SK-N-MC (cell line): ENCODE measurements around the gene SPDYE3.
"Not testable (repeated sequence)": the region's sequence is repeated elsewhere in the genome, so short reads cannot be mapped to it uniquely, and the experiment has no call there.

Source experiments
- DNase-seq: peaks from one replicate; pipeline ENCODE4 v3.0.0-alpha.2; 2011; ENCODE audit warnings: low read depth, low spot score
- H3K27ac ChIP-seq: fragments of 200-600 bp; sonication (generic); 2 replicates; pipeline ENCODE4 v1.5.1; 2016; ENCODE audit warnings: mixed run types
- H3K36me3 ChIP-seq: fragments of 200-600 bp; sonication (generic); 2 replicates; pipeline ENCODE4 v1.6.1; 2017; ENCODE audit warnings: antibody characterized with exemption, low read length, mixed read lengths; ENCODE audit not compliant: insufficient read depth
- H3K4me3 ChIP-seq: fragments of 200-600 bp; sonication (generic); 2 replicates; pipeline ENCODE4 v1.5.1; 2016
- H3K9ac ChIP-seq: fragments of 200-600 bp; sonication (generic); 2 replicates; pipeline ENCODE4 v1.8.0; 2017; ENCODE audit warnings: mixed run types, mixed read lengths; ENCODE audit not compliant: insufficient read length
- H3K9me3 ChIP-seq: fragments of 200-600 bp; sonication (generic); 2 replicates; pipeline ENCODE4 v1.6.1; 2017; ENCODE audit warnings: low read depth, mild to moderate bottlenecking, antibody characterized with exemption, low read length, moderate library complexity, mixed read lengths
- EZH2 ChIP-seq: fragments of 200-600 bp; sonication (generic); IDR thresholded peaks from one replicate; pipeline ENCODE4 v1.6.1; 2017; ENCODE audit warnings: antibody characterized with exemption
- FOXP2 ChIP-seq: optimal IDR thresholded peaks from 2 replicates; pipeline ENCODE3; 2011; ENCODE audit warnings: mild to moderate bottlenecking, moderate library complexity; ENCODE audit not compliant: insufficient read depth; ENCODE audit errors: extremely low read length, control extremely low read depth
- POLR2AphosphoS5 ChIP-seq: IDR thresholded peaks from 2 replicates; pipeline ENCODE4 v1.6.1; 2012; ENCODE audit warnings: mild to moderate bottlenecking, low read depth, low read length, borderline replicate concordance

The SPDYE3 gene

DNA sequence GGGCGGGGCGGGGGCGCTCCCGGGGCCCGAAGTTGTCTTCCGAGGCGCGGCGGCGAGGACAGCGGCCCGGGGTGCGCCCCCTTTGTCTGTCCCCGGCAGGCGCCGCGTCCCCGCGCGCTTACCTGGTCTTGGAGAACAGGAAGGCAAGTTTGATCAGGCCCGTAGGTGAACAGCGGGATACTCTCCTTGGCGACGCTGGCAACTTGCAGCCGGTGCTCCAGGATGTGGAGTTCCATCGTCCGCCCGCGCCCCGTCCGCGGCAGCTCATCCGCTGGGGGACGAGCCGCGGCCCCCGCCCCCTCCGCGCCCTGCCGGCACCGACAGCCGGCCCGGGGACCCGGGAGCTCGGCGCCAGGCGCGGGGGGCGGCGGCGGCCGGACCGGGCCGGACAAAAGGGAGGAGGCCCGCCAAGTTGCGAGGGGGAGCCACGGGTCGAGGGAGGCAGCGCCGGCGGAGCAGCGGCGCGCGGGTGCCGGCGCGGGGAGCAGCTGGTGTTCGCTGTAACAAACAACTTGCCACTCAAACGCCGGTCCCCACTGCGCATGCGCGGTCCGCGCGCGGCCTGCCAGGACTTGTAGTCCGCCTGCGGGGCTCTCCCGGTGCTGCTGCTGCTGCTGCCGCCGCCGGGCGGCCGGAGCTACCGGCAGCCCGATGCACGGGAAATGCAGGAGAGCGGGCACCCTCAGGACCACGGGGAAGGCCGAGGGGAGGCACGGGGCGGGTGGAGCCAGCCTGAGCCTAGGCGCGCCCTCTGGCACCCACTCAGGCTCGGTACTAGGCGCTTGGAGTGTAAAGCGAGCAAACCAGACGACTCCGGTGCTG is 35.6 kb upstream of the SPDYE3 start:
- peak; percentile 55; the same call in 1 of the 2 replicates for TF ChIP-seq POLR2AphosphoS5
- no peak for TF ChIP-seq FOXP2
- DNase-seq, result peak; percentile 57
- Histone ChIP-seq H3K4me3 (peak overlapping the region; percentile 80), H3K9ac (peak overlapping the region; percentile 51), H3K27ac (no peak overlapping the region), H3K36me3 (no peaks in the 10 kb centered on the region), H3K9me3 (no peaks in the 10 kb centered on the region)

DNA sequence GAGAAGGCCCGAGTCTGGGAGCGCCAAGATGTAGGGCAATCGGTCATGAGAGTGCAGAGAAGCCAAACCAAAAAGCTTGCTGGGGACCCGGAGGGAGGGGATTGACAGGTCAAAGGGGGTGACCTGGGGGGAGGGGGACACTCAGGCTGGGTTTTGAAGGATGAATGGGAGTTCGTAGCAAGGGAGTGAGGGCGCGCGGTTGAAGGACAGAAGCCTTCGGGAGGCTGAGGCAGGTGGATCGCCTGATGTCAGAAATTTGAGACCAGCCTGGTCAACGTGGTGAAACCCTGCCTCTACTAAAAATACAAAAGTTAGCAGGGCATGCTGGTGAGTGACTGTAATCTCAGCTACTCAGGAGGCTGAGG is 35.0 kb upstream of the SPDYE3 start:
- Histone ChIP-seq H3K9ac (peak overlapping the region; percentile 51), H3K4me3 (peak overlapping the region; percentile 80)
- not testable (repeated sequence) for H3K9me3 ChIP-seq, DNase-seq, H3K36me3 ChIP-seq, H3K27ac ChIP-seq

DNA sequence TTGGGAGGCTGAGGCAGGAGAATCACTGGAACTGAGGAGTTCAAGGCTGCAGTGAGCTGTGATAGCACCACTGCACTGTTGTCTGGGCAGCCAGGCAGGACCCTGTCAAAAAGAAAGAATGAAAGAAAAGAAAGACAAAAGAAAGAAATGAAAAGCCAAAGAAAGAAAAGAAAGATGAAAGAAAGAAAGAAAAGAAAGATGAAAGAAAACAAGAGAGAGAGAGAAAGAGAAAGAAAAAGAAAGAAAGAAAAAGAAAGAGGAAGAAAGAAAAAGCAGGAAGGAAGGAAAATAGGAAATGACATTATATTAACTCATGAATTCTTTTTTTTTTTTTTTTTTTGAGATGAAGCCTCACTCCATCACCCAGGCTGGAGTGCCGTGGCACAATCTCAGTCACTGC is 32.4 kb upstream of the SPDYE3 start:
- TF ChIP-seq EZH2, result no peak
- TF ChIP-seq POLR2AphosphoS5, result no peak
- TF ChIP-seq FOXP2, result no peak
- no peak overlapping the region for H3K27ac ChIP-seq
- no peak overlapping the region for H3K4me3 ChIP-seq
- no peaks in the 10 kb centered on the region for H3K36me3 ChIP-seq
- H3K9me3 ChIP-seq, result no peaks in the 10 kb centered on the region
- no peak for DNase-seq
- H3K9ac ChIP-seq, result no peak overlapping the region

DNA sequence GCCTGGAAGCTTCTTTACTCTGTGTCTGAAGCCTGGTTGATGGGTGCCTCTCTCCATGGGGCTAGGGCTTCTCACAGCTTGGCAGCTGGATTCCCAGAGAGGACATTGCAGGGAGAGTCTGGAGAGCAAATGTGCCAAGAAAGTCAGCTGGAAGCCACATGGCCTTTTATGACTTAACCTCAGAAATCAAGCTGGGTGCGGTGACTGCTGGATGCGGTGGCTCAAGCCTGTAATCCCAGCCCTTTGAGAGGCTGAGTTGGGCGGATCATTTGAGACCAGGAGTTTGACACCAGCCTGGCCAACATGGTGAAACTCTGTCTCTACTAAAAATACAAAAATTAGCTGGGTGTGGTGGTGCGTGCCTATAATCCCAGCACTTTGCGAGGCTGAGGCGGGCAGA is 31.4 kb upstream of the SPDYE3 start:
- DNase-seq, H3K4me3 ChIP-seq, H3K27ac ChIP-seq, H3K36me3 ChIP-seq, H3K9me3 ChIP-seq, H3K9ac ChIP-seq: not testable (repeated sequence)

DNA sequence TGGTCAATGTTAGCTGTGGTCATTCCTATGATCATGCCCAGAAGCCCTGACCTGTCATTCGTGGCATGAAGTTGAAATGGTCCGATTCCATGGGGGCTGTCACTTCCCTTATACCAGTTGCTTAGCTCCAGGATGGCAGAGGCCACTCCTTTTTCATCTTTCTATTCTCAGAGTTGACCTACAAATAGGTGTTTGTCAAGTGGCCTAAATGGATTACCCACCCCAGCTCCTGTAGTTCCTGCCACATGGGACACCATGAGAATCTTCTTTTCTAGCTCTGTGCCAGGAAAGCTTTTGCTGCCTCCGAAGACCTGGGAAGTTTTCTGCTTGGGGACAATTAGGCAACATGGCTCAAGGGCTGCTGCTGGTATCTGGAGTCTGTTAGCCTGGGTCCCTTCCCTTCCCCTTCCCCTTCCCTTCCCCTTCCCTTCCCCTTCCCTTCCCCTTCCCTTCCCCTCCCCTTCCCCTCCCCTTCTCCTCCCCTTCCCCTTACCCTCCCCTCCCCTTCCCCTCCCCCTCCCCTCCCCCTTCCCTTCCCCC is 25.4 kb upstream of the SPDYE3 start:
- not testable (repeated sequence) for H3K27ac ChIP-seq, H3K9me3 ChIP-seq, H3K9ac ChIP-seq, H3K4me3 ChIP-seq, H3K36me3 ChIP-seq, DNase-seq

DNA sequence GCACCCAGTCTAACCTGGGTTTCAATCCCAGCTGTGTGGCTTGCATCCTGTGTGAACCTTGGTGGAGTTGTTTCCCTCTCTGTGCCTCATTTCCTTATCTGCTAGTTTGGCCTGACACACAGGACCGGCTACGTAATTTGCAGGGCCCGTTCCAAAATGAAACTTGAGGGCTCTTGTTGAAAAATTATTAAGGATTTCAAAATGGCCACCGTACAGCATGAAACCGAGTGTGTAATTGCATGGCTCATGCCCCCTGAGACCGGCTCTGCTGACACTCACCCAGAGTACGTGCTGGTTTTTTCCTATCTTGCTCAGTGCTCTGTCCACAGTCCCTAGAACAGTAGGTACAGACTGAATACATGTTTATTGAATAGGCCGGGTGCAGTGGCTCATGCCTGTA is 24.4 kb upstream of the SPDYE3 start:
- H3K36me3 ChIP-seq, H3K27ac ChIP-seq, H3K9ac ChIP-seq, H3K4me3 ChIP-seq, H3K9me3 ChIP-seq, DNase-seq: not testable (repeated sequence)

DNA sequence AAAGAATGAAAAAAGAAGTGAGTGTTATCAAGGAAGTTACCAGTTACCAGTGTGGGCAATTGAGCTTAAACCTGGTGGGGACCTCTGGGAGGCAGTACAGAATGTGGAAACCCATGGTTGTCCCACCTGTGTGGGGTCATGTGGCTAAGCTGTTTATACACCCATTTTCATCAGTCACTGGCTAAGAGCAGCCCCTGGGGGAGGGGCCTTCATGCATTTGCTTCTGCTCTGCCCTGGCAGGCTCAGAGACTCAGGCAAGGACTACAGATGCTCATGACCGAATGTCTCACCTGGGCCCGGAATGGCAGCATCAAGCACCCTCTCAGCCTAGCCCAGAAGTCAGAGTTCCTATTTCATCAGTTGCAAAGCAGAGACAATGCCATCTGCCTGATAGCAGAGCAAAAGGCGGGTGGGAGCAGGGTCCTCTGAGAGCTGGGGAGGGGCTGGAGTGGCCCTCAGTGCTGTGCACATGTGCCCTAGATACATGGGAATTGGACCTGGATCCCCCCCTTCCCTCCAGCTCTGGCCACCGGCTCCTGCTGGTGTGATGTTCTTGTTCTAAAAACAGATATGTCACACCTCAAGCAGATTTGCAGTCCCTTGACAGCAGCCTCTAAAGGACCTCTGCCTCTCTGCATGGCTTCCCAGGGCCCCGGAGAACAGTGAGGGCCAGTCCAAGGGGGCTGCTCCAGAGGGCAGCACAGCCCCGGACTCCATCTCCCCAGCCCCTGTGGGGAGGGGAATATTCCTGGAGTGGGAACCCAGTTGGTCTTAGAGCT is 20.1 kb upstream of the SPDYE3 start:
- not testable (repeated sequence) for H3K27ac ChIP-seq, H3K9me3 ChIP-seq, DNase-seq, H3K4me3 ChIP-seq, H3K9ac ChIP-seq, H3K36me3 ChIP-seq

DNA sequence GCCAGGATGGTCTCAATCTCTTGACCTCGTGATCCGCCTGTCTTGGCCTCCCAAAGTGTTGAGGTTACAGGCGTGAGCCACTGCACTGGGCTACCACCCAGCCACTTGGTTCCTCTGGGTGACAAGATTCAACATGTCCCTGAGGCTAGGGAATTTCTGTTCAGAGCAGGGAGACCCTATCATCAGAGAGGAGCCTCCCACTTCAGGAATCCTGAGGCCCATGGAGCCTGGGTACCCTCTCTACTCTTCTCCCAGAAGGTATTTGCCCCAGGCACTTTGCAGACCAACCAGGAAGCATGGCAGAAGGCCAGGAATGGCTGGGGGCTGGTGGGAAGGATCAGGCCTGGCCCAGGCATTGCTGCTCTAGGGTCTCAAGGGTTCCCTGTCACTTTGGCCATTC is 19.2 kb upstream of the SPDYE3 start:
- not testable (repeated sequence) for H3K9me3 ChIP-seq, H3K27ac ChIP-seq, DNase-seq, H3K4me3 ChIP-seq, H3K36me3 ChIP-seq, H3K9ac ChIP-seq

DNA sequence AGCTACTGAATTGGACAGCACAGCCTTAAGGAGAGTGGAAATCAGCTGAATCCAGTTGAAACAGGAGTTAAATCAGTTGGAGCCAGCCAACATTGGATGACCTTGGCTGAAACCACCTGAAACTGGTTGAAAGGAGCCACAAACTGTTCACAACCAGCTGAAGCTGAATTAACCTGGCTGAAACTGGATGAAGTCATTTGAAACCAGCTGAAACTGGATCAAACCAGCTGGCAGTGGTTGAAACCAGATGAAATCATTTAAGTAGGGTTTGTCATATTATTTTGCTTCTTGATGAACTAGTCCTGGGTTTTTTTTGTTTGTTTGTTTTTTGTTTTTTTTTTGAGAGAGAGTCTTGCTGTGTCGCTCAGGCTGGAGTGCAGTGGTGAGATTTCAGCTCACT is 15.3 kb upstream of the SPDYE3 start:
- DNase-seq, H3K9ac ChIP-seq, H3K27ac ChIP-seq, H3K36me3 ChIP-seq, H3K4me3 ChIP-seq, H3K9me3 ChIP-seq: not testable (repeated sequence)

DNA sequence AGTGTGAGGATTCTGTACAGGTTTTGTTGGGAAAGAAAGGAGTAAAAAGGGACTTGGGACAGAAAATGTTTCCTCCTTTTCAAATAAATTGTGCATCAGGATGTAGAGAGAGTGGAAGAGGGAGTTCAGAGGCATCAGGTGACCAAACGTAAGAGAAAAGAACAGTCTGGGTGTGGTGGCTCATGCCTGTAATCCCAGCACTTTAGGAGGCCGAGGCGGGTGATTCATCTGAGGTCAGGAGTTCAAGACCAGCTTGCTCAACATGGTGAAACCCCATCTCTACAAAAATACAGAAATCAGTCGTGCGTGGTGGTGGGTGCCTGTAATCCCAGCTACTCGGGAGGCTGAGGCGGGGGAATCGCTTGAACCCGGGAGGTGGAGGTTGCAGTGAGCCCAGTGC is 12.2 kb upstream of the SPDYE3 start:
- not testable (repeated sequence) for H3K36me3 ChIP-seq, H3K9me3 ChIP-seq, H3K4me3 ChIP-seq, DNase-seq, H3K9ac ChIP-seq, H3K27ac ChIP-seq

DNA sequence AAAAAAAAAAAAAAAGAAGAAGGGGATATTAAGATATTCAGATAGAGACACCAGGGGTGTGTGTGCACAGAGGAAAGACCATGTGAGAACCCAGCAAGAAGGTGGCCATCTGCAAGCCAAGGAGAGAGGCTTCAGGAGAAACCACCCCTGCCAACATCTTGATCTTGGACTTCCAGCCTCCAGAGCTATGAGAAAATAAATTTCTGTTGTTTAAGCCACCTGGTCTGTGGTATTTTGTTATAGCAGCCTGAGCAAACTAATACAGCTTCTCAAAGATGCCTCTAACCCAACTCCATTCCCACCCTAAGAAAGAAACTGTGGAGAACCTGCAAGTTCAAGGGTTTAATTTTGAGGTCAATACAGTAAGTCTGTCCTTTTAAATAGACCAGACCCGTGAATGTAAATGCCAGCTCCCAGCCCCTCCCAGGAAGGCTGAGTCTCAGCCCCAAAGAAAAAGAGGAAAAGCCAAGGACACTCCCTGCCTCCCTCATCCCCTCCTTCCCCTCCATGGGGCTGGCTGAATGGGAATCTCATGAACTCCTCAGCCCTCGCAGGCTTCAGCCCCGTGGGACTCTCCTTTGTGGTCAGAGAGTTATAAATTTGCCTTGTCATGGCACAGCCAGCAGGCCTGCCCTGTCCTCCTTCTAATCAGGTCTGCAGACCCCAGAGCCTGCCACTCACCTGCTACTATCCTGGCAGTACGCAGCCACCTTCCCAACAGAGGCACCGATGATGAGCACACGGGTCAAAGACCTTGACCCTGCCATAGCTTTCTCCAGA is 9.5 kb upstream of the SPDYE3 start:
- not testable (repeated sequence) for H3K27ac ChIP-seq, DNase-seq, H3K9me3 ChIP-seq, H3K4me3 ChIP-seq, H3K36me3 ChIP-seq, H3K9ac ChIP-seq

DNA sequence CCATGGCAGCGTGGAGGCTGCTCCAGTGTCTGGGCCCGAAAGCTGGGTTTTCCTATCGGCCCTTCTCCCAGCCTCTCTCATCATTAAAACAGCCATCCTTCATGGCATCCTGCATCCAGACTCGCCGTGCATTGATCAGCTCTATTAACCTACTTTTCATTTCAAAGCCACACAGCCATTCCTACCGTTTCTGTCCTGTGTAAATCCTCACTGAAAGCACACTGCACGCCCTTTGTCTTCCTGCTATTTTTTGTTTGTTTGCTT is 8.9 kb upstream of the SPDYE3 start:
- H3K36me3 ChIP-seq, DNase-seq, H3K9ac ChIP-seq, H3K4me3 ChIP-seq, H3K27ac ChIP-seq, H3K9me3 ChIP-seq: not testable (repeated sequence)

DNA sequence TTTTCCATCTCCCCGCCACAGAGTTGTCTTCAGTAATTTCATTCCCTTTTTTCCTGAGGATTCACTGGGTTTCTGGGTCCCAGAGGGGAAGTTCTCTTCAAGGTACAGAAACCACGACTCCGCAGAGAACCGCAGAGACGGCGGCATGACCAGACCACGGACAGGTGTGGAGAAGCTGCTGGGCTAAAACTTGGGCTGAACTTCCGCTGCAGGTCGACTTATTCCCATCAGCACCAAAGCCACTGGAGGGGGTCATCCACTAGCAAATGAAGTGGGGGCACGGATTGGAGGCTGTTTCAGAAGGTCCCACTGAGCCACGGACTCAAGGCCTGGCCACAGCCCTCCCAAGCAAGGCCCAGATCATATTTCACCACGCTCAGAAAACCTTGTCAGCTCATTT is 3.0 kb upstream of the SPDYE3 start:
- not testable (repeated sequence) for H3K9me3 ChIP-seq, DNase-seq, H3K27ac ChIP-seq, H3K36me3 ChIP-seq, H3K4me3 ChIP-seq, H3K9ac ChIP-seq
